ENCODE results near the gene LMNTD2.

Gene LMNTD2

GRCh38 chr11:555780-556661, 4.5 kb downstream of the LMNTD2 start:
- H3K4me3 ChIP-seq (ENCODE audit: low read depth, low read length): no peak overlapping the region
- no peak for TF ChIP-seq CTCF (conservative IDR thresholded peaks at IDR 0.05; ENCODE audit: low read depth, low read length)
- peak; percentile 46 for DNase-seq (ENCODE audit: low read depth)

GRCh38 chr11:555227-555779, 5.2 kb downstream of the LMNTD2 start:
- no peak overlapping the region for H3K4me3 ChIP-seq (ENCODE audit: low read depth, low read length)
- no peak for DNase-seq (ENCODE audit: low read depth)
- no peak for TF ChIP-seq CTCF (conservative IDR thresholded peaks at IDR 0.05; ENCODE audit: low read depth, low read length)

- no peak overlapping the region for H3K4me3 ChIP-seq (ENCODE audit: low read depth, low read length)
- peak; percentile 64 for TF ChIP-seq CTCF (conservative IDR thresholded peaks at IDR 0.05; ENCODE audit: low read depth, low read length)
- DNase-seq (ENCODE audit: low read depth): peak; percentile 52
Measured at GRCh38 chr11:554428-555226, 5.9 kb downstream of the LMNTD2 start.

GRCh38 chr11:553988-554340, 6.6 kb downstream of the LMNTD2 start:
- TF ChIP-seq CTCF (conservative IDR thresholded peaks at IDR 0.05; ENCODE audit: low read depth, low read length): no peak
- no peak overlapping the region for H3K4me3 ChIP-seq (ENCODE audit: low read depth, low read length)

GRCh38 chr11:553083-553987, 7.2 kb downstream of the LMNTD2 start:
- H3K4me3 ChIP-seq (ENCODE audit: low read depth, low read length): no peak overlapping the region
- no peak for TF ChIP-seq CTCF (conservative IDR thresholded peaks at IDR 0.05; ENCODE audit: low read depth, low read length)
- DNase-seq (ENCODE audit: low read depth): no peak

More at GRCh38 chr11:553988-554340, 6.6 kb downstream of the LMNTD2 start:
- no peak for DNase-seq (ENCODE audit: low read depth)

- DNase-seq (ENCODE audit: low read depth): no peak
- no peak overlapping the region for H3K4me3 ChIP-seq (ENCODE audit: low read depth, low read length)
- no peak for TF ChIP-seq CTCF (conservative IDR thresholded peaks at IDR 0.05; ENCODE audit: low read depth, low read length)
Measured at GRCh38 chr11:551596-551995, 8.9 kb downstream of the LMNTD2 start.

Data from choroid plexus epithelial cell (primary cell).